Heart left ventricle (tissue), 13 donors: Measurements from ENCODE around the gene ERN1.

Source experiments
- CTCF ChIP-seq, 12 donors: fragments of 200-600 bp; sonication (generic) in 4 of 12; IDR thresholded peaks; one replicate each; pipeline versions ENCODE4 v1.5.0 to v1.8.0; 2018 to 2022; ENCODE audit warnings: antibody characterized with exemption in 12 of 12, mild to moderate bottlenecking in 5 of 12
- POLR2A ChIP-seq, 2 donors: fragments of 450-650 bp; IDR thresholded peaks; one replicate each; pipeline ENCODE4 v1.6.1; 2017; ENCODE audit warnings: antibody characterized with exemption in 2 of 2, mild to moderate bottlenecking in 2 of 2, moderate library complexity in 2 of 2
- donor health status: ischemic (EF 13 %, LVEDD 7.1; RV severe dilation, severe dysfunction).
- donor health status: DM: no; HTN: yes; CAD: no.
- donor health status: DM: no; HTN: no; CAD: no.
- donor health status: ischemic (EF 25% LVEDD 6.9; RV normal size, moderate dysfunction).
- donor health status: ischemic (EF 25% LVEDD 5.7; RV mildly dilated, moderate dysfunction).
- donor health status: ischemic (EF 35%, LVEDD 5.7; RV mildly dilated, moderate dysfunction).
- donor health status: nonischemic (EF 11% LVEDD 7.7; RV severe dilation, severe dysfunction).
- donor health status: DM: yes; HTN: yes; CAD: no.
- donor health status: PGD.
- donor health status: ischemic (EF 29% LVEDD 5.4; RV normal size, mild dysfunction).
- donor health status: nonischemic (EF 23%, LVEDD 6.1; RV moderate dilation, normal function).

- TF ChIP-seq CTCF (IDR thresholded peaks at IDR 0.05) (no peak), POLR2A (IDR thresholded peaks at IDR 0.05) (no peak)
Measured at GRCh38 chr17:64016974-64017373, 113.0 kb downstream of the ERN1 start.
